Hepatocyte (in vitro differentiated cells): ENCODE data around the gene ADAMTS9. TPM values are rescaled to one million over a fixed set of nuclear protein-coding genes. Genes with fewer than 3 reads are reported as not detected.

Experiments used
- DNase-seq: peaks from one replicate; pipeline ENCODE4 v3.0.0-alpha.2; 2016; ENCODE audit warnings: low spot score
- H2AFZ ChIP-seq: fragments of 200-600 bp; sonication (generic); 2 replicates; pipeline ENCODE4 v1.6.0; 2016; ENCODE audit warnings: antibody characterized with exemption, mild to moderate bottlenecking
- H3K27ac ChIP-seq: fragments of 200-600 bp; sonication (generic); 2 replicates; pipeline ENCODE4 v1.5.1; 2016; ENCODE audit warnings: mild to moderate bottlenecking
- H3K27me3 ChIP-seq: fragments of 200-600 bp; sonication (generic); 2 replicates; pipeline ENCODE4 v1.6.1; 2016
- H3K36me3 ChIP-seq: fragments of 200-600 bp; sonication (generic); replicated peaks from 2 replicates; pipeline ENCODE4 v1.5.1; 2016; ENCODE audit warnings: low read depth; ENCODE audit not compliant: insufficient read depth
- H3K4me1 ChIP-seq: fragments of 200-600 bp; sonication (generic); 2 replicates; pipeline ENCODE4 v1.5.1; 2016; ENCODE audit warnings: mild to moderate bottlenecking, moderate library complexity; ENCODE audit not compliant: insufficient read depth
- H3K4me2 ChIP-seq: fragments of 200-600 bp; sonication (generic); 2 replicates; pipeline ENCODE4 v1.6.0; 2016
- H3K4me3 ChIP-seq: fragments of 200-600 bp; sonication (generic); 2 replicates; pipeline ENCODE4 v1.5.1; 2016; ENCODE audit warnings: mild to moderate bottlenecking
- H3K79me2 ChIP-seq: fragments of 200-600 bp; sonication (generic); 2 replicates; pipeline ENCODE4 v1.6.0; 2017; ENCODE audit warnings: mild to moderate bottlenecking
- H3K9me2 ChIP-seq: fragments of 200-600 bp; sonication (generic); replicated peaks from 2 replicates; pipeline ENCODE4 v1.6.0; 2017; ENCODE audit warnings: mild to moderate bottlenecking; ENCODE audit not compliant: insufficient read depth
- H3K9me3 ChIP-seq: fragments of 200-600 bp; sonication (generic); 2 replicates; pipeline ENCODE4 v1.5.1; 2016; ENCODE audit warnings: low read depth, mild to moderate bottlenecking
- H4K20me1 ChIP-seq: fragments of 200-600 bp; sonication (generic); 2 replicates; pipeline ENCODE4 v1.6.0; 2016; ENCODE audit warnings: mild to moderate bottlenecking; ENCODE audit not compliant: insufficient read depth, poor library complexity, severe bottlenecking
- EZH2 ChIP-seq: fragments of 200-600 bp; sonication (generic); IDR thresholded peaks from 2 replicates; pipeline ENCODE4 v1.6.1; 2016; ENCODE audit warnings: antibody characterized with exemption, mild to moderate bottlenecking, borderline replicate concordance
- EZH2phosphoT487 ChIP-seq: fragments of 200-600 bp; sonication (generic); IDR thresholded peaks from one replicate; pipeline ENCODE4 v1.6.1; 2018; ENCODE audit warnings: antibody characterized with exemption, mild to moderate bottlenecking, low read depth, moderate library complexity; ENCODE audit not compliant: unreplicated experiment, severe bottlenecking
- WGBS: methylation state at CpG from one replicate; pipeline ENCODE4 v1.1.6; 2016; ENCODE audit warnings: low lambda C conversion rate; ENCODE audit errors: missing lambda C conversion rate; 5-methylcytosine and 5-hydroxymethylcytosine counted together
- polyA plus RNA-seq: library from polyadenylated mRNA; unstranded; fragments of >200 nt; fragmentation: Nextera tagmentation; extraction: Ambion mirVana; gene quantifications from 2 replicates; pipeline ENCODE4 v1.2.1, GENCODE V29; 2016
- total RNA-seq: library from RNA; depleted of rRNA; stranded (reverse); fragments of >200 nt; gene quantifications from 2 replicates; pipeline ENCODE4 v1.2.3, GENCODE V29; 2014
- TF ChIP-seq, protein P1 (sequence below): fragments of 200-600 bp; sonication (generic); IDR thresholded peaks from 2 replicates; pipeline ENCODE4 v1.5.1; 2016; ENCODE audit warnings: antibody characterized with exemption, mild to moderate bottlenecking; ENCODE audit not compliant: poor library complexity

ADAMTS9 gene
- total and polyA plus RNA-seq, 2 experiments from 2014 or later: 56.9 to 145 TPM

GRCh38 chr3:64638981-64639481 is 48.8 kb downstream of the ADAMTS9 start:
- Histone ChIP-seq H3K4me3 (no peak overlapping the region), H3K9me3 (no peaks in the 10 kb centered on the region), H3K36me3 (no peaks in the 10 kb centered on the region), H3K27me3 (no peaks in the 10 kb centered on the region), H3K79me2 (no peaks in the 10 kb centered on the region), H3K4me2 (no peak overlapping the region), H3K27ac (no peak overlapping the region), H3K4me1 (no peaks in the 10 kb centered on the region), H3K9me2 (no peaks in the 10 kb centered on the region), H2AFZ (no peak overlapping the region), H4K20me1 (no peaks in the 10 kb centered on the region)
- DNase-seq: no peak
- 74% methylated on average over 3 of the region's 3 CpGs for WGBS
- TF ChIP-seq EZH2phosphoT487 (no peak), EZH2 (no peak)
- TF ChIP-seq, protein P1, sequence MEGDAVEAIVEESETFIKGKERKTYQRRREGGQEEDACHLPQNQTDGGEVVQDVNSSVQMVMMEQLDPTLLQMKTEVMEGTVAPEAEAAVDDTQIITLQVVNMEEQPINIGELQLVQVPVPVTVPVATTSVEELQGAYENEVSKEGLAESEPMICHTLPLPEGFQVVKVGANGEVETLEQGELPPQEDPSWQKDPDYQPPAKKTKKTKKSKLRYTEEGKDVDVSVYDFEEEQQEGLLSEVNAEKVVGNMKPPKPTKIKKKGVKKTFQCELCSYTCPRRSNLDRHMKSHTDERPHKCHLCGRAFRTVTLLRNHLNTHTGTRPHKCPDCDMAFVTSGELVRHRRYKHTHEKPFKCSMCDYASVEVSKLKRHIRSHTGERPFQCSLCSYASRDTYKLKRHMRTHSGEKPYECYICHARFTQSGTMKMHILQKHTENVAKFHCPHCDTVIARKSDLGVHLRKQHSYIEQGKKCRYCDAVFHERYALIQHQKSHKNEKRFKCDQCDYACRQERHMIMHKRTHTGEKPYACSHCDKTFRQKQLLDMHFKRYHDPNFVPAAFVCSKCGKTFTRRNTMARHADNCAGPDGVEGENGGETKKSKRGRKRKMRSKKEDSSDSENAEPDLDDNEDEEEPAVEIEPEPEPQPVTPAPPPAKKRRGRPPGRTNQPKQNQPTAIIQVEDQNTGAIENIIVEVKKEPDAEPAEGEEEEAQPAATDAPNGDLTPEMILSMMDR: no peak

GRCh38 chr3:64638511-64638910 is 49.3 kb downstream of the ADAMTS9 start:
- Histone ChIP-seq H3K27ac (no peak overlapping the region), H3K4me3 (no peak overlapping the region), H3K4me1 (no peaks in the 10 kb centered on the region), H3K27me3 (no peaks in the 10 kb centered on the region), H3K9me3 (no peaks in the 10 kb centered on the region), H3K4me2 (no peak overlapping the region), H3K36me3 (no peaks in the 10 kb centered on the region), H2AFZ (no peak overlapping the region), H3K79me2 (no peaks in the 10 kb centered on the region), H3K9me2 (no peaks in the 10 kb centered on the region), H4K20me1 (no peaks in the 10 kb centered on the region)
- TF ChIP-seq EZH2 (no peak), EZH2phosphoT487 (no peak)
- TF ChIP-seq, protein P1: no peak
- no peak for DNase-seq
- WGBS: 65% methylated on average over 3 of the region's 3 CpGs

DNA sequence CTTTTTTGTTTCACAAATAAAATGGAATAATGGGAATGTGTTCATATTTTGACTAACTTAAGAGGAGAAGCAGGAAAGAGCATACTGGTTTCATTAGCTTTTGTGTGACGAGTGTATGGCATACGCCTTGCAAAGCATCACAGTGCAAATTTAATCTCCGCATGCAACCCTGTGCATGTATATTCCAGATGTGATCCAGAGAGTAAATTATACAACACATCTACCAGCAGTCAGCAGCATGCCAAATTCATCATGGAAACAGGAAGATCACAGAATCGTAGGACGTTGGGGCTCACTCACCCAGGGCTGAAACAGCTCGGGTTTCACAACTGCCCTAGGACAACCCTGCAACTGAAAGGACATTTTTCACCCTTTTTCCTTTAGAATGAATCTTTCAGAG is 53.4 kb downstream of the ADAMTS9 start:
- Histone ChIP-seq H3K9me3 (no peaks in the 10 kb centered on the region), H3K36me3 (no peaks in the 10 kb centered on the region), H2AFZ (no peak overlapping the region), H3K79me2 (no peaks in the 10 kb centered on the region), H4K20me1 (no peaks in the 10 kb centered on the region), H3K4me3 (no peak overlapping the region), H3K4me1 (no peaks in the 10 kb centered on the region), H3K27me3 (no peaks in the 10 kb centered on the region), H3K4me2 (no peak overlapping the region), H3K27ac (peak overlapping the region; percentile 39), H3K9me2 (no peaks in the 10 kb centered on the region)
- TF ChIP-seq EZH2: no peak
- TF ChIP-seq, protein P1: no peak
- no peak for TF ChIP-seq EZH2phosphoT487
- DNase-seq: no peak
- 62% methylated on average over 6 of the region's 6 CpGs for WGBS

GRCh38 chr3:64631951-64632350 is 55.8 kb downstream of the ADAMTS9 start:
- WGBS: 88% methylated on average over 1 of the region's 1 CpG
- DNase-seq: no peak
- Histone ChIP-seq H3K36me3 (no peaks in the 10 kb centered on the region), H3K9me2 (no peaks in the 10 kb centered on the region), H3K79me2 (no peaks in the 10 kb centered on the region), H3K4me1 (no peaks in the 10 kb centered on the region), H2AFZ (no peak overlapping the region), H3K9me3 (no peaks in the 10 kb centered on the region), H4K20me1 (no peaks in the 10 kb centered on the region), H3K27me3 (no peaks in the 10 kb centered on the region), H3K4me2 (no peak overlapping the region), H3K27ac (no peak overlapping the region), H3K4me3 (no peak overlapping the region)
- TF ChIP-seq EZH2phosphoT487 (no peak), EZH2 (no peak)
- TF ChIP-seq, protein P1: no peak
